Measurements from ENCODE around the gene STAC.
"Not testable (repeated sequence)": the region's sequence is repeated elsewhere in the genome, so short reads cannot be mapped to it uniquely, and the experiment has no call there.

The STAC gene

GRCh38 chr3:36496684-36497633 is 116.7 kb downstream of the STAC start:
- Histone ChIP-seq H3K27me3 (ENCODE audit: control insufficient read depth, insufficient read depth, low read length) (no peaks in the 10 kb centered on the region), H3K9me3 (ENCODE audit: control insufficient read depth, insufficient read depth, low read length) (no peaks in the 10 kb centered on the region), H3K4me3 (ENCODE audit: low read depth, low read length) (no peak overlapping the region), H3K9ac (ENCODE audit: low read depth, low read length) (no peak overlapping the region), H3K36me3 (ENCODE audit: control insufficient read depth, insufficient read depth, low read length) (no peaks in the 10 kb centered on the region), H3K4me1 (ENCODE audit: control insufficient read depth, insufficient read depth, low read length) (no peaks in the 10 kb centered on the region)

- H3K36me3 ChIP-seq (ENCODE audit: control insufficient read depth, insufficient read depth, low read length), result not testable (repeated sequence)
Measured at GRCh38 chr3:36500053-36500452, 119.7 kb downstream of the STAC start.

GRCh38 chr3:36501616-36502015 is 121.3 kb downstream of the STAC start:
- Histone ChIP-seq H3K9me3 (ENCODE audit: control insufficient read depth, insufficient read depth, low read length) (no peaks in the 10 kb centered on the region), H3K4me1 (ENCODE audit: control insufficient read depth, insufficient read depth, low read length) (no peaks in the 10 kb centered on the region), H3K4me3 (ENCODE audit: low read depth, low read length) (no peak overlapping the region), H3K27me3 (ENCODE audit: control insufficient read depth, insufficient read depth, low read length) (no peaks in the 10 kb centered on the region), H3K36me3 (ENCODE audit: control insufficient read depth, insufficient read depth, low read length) (no peaks in the 10 kb centered on the region), H3K9ac (ENCODE audit: low read depth, low read length) (no peak overlapping the region)

More at GRCh38 chr3:36500053-36500452, 119.7 kb downstream of the STAC start:
- not testable (repeated sequence) for H3K27me3 ChIP-seq (ENCODE audit: control insufficient read depth, insufficient read depth, low read length); H3K4me3 ChIP-seq (ENCODE audit: low read depth, low read length); H3K9ac ChIP-seq (ENCODE audit: low read depth, low read length); H3K4me1 ChIP-seq (ENCODE audit: control insufficient read depth, insufficient read depth, low read length); H3K9me3 ChIP-seq (ENCODE audit: control insufficient read depth, insufficient read depth, low read length)

GRCh38 chr3:36505393-36505792 is 125.1 kb downstream of the STAC start:
- no peaks in the 10 kb centered on the region for H3K9me3 ChIP-seq (ENCODE audit: control insufficient read depth, insufficient read depth, low read length)
- H3K27me3 ChIP-seq (ENCODE audit: control insufficient read depth, insufficient read depth, low read length), result no peaks in the 10 kb centered on the region
- H3K9ac ChIP-seq (ENCODE audit: low read depth, low read length), result no peak overlapping the region
- no peaks in the 10 kb centered on the region for H3K4me1 ChIP-seq (ENCODE audit: control insufficient read depth, insufficient read depth, low read length)
- H3K4me3 ChIP-seq (ENCODE audit: low read depth, low read length), result no peak overlapping the region
- H3K36me3 ChIP-seq (ENCODE audit: control insufficient read depth, insufficient read depth, low read length), result no peaks in the 10 kb centered on the region

GRCh38 chr3:36511791-36512486 is 131.6 kb downstream of the STAC start:
- no peaks in the 10 kb centered on the region for H3K36me3 ChIP-seq (ENCODE audit: control insufficient read depth, insufficient read depth, low read length)

GRCh38 chr3:36512555-36512954 is 132.3 kb downstream of the STAC start:
- Histone ChIP-seq H3K9ac (ENCODE audit: low read depth, low read length) (no peak overlapping the region), H3K27me3 (ENCODE audit: control insufficient read depth, insufficient read depth, low read length) (no peaks in the 10 kb centered on the region), H3K9me3 (ENCODE audit: control insufficient read depth, insufficient read depth, low read length) (no peaks in the 10 kb centered on the region), H3K36me3 (ENCODE audit: control insufficient read depth, insufficient read depth, low read length) (no peaks in the 10 kb centered on the region), H3K4me1 (ENCODE audit: control insufficient read depth, insufficient read depth, low read length) (no peaks in the 10 kb centered on the region), H3K4me3 (ENCODE audit: low read depth, low read length) (no peak overlapping the region)

More at GRCh38 chr3:36511791-36512486, 131.6 kb downstream of the STAC start:
- Histone ChIP-seq H3K27me3 (ENCODE audit: control insufficient read depth, insufficient read depth, low read length) (no peaks in the 10 kb centered on the region), H3K9me3 (ENCODE audit: control insufficient read depth, insufficient read depth, low read length) (no peaks in the 10 kb centered on the region), H3K9ac (ENCODE audit: low read depth, low read length) (no peak overlapping the region), H3K4me1 (ENCODE audit: control insufficient read depth, insufficient read depth, low read length) (no peaks in the 10 kb centered on the region), H3K4me3 (ENCODE audit: low read depth, low read length) (no peak overlapping the region)

- Histone ChIP-seq H3K9me3 (ENCODE audit: control insufficient read depth, insufficient read depth, low read length) (no peaks in the 10 kb centered on the region), H3K9ac (ENCODE audit: low read depth, low read length) (no peak overlapping the region), H3K36me3 (ENCODE audit: control insufficient read depth, insufficient read depth, low read length) (no peaks in the 10 kb centered on the region), H3K4me1 (ENCODE audit: control insufficient read depth, insufficient read depth, low read length) (no peaks in the 10 kb centered on the region), H3K27me3 (ENCODE audit: control insufficient read depth, insufficient read depth, low read length) (no peaks in the 10 kb centered on the region), H3K4me3 (ENCODE audit: low read depth, low read length) (no peak overlapping the region)
Measured at GRCh38 chr3:36514171-36514570, 133.9 kb downstream of the STAC start.

- H3K9ac ChIP-seq (ENCODE audit: low read depth, low read length), result no peak overlapping the region
- no peaks in the 10 kb centered on the region for H3K4me1 ChIP-seq (ENCODE audit: control insufficient read depth, insufficient read depth, low read length)
- no peaks in the 10 kb centered on the region for H3K27me3 ChIP-seq (ENCODE audit: control insufficient read depth, insufficient read depth, low read length)
- no peaks in the 10 kb centered on the region for H3K9me3 ChIP-seq (ENCODE audit: control insufficient read depth, insufficient read depth, low read length)
- H3K36me3 ChIP-seq (ENCODE audit: control insufficient read depth, insufficient read depth, low read length), result no peaks in the 10 kb centered on the region
- H3K4me3 ChIP-seq (ENCODE audit: low read depth, low read length), result no peak overlapping the region
Measured at GRCh38 chr3:36519682-36520081, 139.4 kb downstream of the STAC start.

- Histone ChIP-seq H3K36me3 (ENCODE audit: control insufficient read depth, insufficient read depth, low read length) (no peaks in the 10 kb centered on the region), H3K9me3 (ENCODE audit: control insufficient read depth, insufficient read depth, low read length) (no peaks in the 10 kb centered on the region), H3K4me1 (ENCODE audit: control insufficient read depth, insufficient read depth, low read length) (peaks cover 2% of the 10 kb centered on the region), H3K27me3 (ENCODE audit: control insufficient read depth, insufficient read depth, low read length) (no peaks in the 10 kb centered on the region), H3K4me3 (ENCODE audit: low read depth, low read length) (no peak overlapping the region), H3K9ac (ENCODE audit: low read depth, low read length) (no peak overlapping the region)
Measured at GRCh38 chr3:36520241-36521006, 140.1 kb downstream of the STAC start.

GRCh38 chr3:36521007-36521379 is 140.7 kb downstream of the STAC start:
- H3K4me3 ChIP-seq (ENCODE audit: low read depth, low read length), result no peak overlapping the region
- H3K27me3 ChIP-seq (ENCODE audit: control insufficient read depth, insufficient read depth, low read length), result no peaks in the 10 kb centered on the region
- no peaks in the 10 kb centered on the region for H3K9me3 ChIP-seq (ENCODE audit: control insufficient read depth, insufficient read depth, low read length)
- peaks cover 2% of the 10 kb centered on the region for H3K4me1 ChIP-seq (ENCODE audit: control insufficient read depth, insufficient read depth, low read length)
- no peaks in the 10 kb centered on the region for H3K36me3 ChIP-seq (ENCODE audit: control insufficient read depth, insufficient read depth, low read length)
- no peak overlapping the region for H3K9ac ChIP-seq (ENCODE audit: low read depth, low read length)

- H3K9me3 ChIP-seq (ENCODE audit: control insufficient read depth, insufficient read depth, low read length), result no peaks in the 10 kb centered on the region
- H3K36me3 ChIP-seq (ENCODE audit: control insufficient read depth, insufficient read depth, low read length), result no peaks in the 10 kb centered on the region
- H3K27me3 ChIP-seq (ENCODE audit: control insufficient read depth, insufficient read depth, low read length), result no peaks in the 10 kb centered on the region
- no peak overlapping the region for H3K4me3 ChIP-seq (ENCODE audit: low read depth, low read length)
- peaks cover 2% of the 10 kb centered on the region for H3K4me1 ChIP-seq (ENCODE audit: control insufficient read depth, insufficient read depth, low read length)
- no peak overlapping the region for H3K9ac ChIP-seq (ENCODE audit: low read depth, low read length)
Measured at GRCh38 chr3:36524560-36524959, 144.3 kb downstream of the STAC start.
